ENCODE measurements around the gene PHKA2. TPM values are rescaled to one million over a fixed set of nuclear protein-coding genes. Genes with fewer than 3 reads are reported as not detected.
A peak's percentile ranks its signal among the peaks of the same experiment; 100 is the strongest.
"Not testable (repeated sequence)": the region's sequence is repeated elsewhere in the genome, so short reads cannot be mapped to it uniquely, and the experiment has no call there.

Gene PHKA2
- polyA plus RNA-seq, 4 donors, result 36.5 to 39.1 (median 36.7) TPM

DNA sequence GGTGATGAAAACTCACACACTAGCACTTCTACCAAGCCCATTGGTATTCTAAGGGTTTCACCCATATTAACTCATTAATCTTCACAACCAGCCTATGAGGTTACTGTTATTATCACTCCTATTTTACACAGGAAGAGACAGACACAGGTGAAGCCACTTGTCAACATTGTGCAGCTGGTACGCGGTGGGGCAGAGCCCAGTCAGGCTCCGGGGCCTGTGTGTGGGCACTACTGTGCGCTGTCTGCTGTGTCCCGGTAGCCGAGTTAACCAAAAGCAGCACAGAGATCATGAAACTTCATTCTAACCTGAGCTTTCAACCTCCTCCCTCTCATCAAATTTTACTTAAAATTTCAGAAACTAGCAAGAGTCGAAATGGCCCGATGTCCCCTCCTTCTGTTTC lies 111.3 kb downstream of the PHKA2 start:
- DNase-seq (ENCODE audit: low read depth in 4 of 4, low spot score in 3 of 4), result no peak

DNA sequence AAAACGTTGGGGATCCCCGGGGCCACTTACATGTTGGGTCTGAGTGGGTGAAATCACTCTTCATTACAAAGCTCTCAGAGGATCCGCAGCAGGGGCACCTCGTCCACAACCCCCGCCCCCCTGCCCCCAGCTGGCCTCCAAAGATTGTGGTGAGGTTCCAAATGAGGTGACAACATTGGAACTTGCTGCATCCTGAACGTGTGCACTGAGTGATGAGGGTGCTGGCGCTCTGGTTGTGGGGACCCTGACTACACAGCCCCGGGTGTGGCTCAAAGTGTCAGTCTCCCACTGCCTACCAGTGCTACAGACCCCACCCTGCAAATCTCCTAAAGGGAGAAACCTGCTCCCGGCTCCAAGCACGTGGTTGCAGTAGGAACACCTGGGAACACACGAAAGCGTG lies 111.9 kb downstream of the PHKA2 start:
- DNase-seq (ENCODE audit: low read depth in 4 of 4, low spot score in 3 of 4), result no peak

DNA sequence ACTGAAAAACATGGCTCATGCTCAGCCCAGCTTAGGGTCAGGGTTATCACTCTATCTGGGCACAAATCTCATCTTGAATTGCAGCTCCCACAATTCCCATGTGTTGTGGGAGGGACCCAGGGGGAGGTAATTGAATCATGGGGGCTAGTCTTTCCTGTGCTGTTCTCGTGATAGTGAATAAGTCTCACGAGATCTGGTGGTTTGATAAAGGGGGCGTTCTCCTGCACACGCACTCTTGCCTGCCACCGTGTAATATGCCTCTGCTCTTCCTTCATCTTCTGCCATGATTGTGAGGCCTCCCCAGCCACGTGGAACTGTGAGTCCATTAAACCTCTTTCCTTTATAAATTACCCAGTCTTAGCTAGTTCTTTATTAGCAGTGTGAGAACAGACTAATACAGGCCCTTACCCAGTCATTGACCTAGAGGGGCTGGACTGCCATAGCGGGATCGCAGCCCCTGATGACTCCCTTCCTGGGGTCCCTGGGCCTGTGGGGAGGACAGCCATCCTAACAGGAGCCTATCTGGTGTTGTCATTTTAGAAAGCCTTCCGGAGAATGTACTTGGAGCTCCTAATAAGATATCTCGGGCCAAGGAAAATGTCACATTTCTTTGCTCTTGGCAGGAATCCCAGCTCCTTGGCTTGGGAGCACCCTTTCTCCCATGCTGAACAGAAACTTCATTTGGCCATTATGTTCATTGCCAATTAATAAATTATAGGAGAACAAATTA lies 112.6 kb downstream of the PHKA2 start:
- DNase-seq (ENCODE audit: low read depth in 4 of 4, low spot score in 3 of 4), result no peak

DNA sequence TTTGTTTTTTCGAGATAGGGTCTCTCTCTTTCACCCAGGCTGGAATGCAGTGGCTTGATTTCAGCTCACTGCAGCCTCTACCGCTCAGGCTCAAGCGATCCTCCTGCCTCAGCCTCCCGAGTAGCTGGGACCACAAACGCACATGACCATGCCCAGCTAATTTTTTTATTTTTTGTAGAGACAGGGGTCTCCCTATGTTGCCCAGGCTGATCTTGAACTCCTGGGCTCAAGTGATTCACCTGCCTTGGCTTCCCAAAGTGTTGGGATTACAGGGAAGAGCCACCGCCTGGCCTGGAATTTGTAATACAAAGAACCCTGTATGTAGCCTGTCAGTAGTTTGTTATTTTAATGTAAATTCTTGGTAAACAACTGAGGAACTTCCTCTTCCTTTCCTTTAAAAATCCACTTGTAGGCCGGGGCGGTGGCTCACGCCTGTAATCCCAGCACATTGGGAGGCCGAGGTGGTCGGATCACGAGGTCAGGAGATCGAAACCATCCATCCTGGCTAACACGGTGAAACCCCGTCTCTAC lies 119.5 kb downstream of the PHKA2 start:
- no peak for DNase-seq (ENCODE audit: low read depth in 4 of 4, low spot score in 3 of 4)

DNA sequence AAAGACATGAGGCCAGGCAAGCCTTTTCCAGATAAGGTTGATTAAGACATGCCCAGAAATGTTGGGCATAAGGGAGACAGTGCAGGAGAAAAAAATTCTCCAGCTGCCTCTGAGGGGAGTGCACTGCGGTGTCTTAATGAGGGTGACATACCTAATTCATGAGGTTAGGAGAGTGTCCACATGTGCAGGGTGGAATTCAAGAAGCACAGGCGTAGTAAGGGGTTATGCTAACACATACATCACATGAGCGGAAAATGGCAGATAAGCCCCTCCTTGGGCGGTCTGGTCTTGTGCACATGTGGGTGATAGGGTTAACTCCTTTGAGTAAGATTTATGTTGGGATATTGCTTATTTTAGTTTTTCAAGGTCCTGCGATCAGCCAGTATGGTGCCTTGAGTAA lies 122.4 kb downstream of the PHKA2 start:
- DNase-seq (ENCODE audit: low read depth in 4 of 4, low spot score in 3 of 4), result peak in 1 of 4 donors; percentile 24

DNA sequence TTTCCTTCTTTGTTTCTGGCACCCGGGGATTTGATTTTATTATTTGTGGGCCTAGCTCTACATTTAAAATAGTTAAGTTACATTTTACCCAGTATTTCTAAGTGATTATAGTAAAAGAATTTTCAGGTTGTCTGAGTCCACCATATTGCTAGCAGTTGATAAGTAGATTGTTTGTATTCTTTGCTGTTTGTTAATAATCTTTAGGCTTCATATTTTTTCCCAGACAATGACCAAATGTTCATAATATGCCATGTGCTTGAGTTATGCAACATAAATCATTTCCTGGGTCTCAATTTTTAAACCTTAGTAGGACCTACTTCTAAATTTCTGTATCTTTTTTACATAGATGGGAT lies 127.3 kb downstream of the PHKA2 start:
- DNase-seq (ENCODE audit: low read depth in 4 of 4, low spot score in 3 of 4), result no peak

DNA sequence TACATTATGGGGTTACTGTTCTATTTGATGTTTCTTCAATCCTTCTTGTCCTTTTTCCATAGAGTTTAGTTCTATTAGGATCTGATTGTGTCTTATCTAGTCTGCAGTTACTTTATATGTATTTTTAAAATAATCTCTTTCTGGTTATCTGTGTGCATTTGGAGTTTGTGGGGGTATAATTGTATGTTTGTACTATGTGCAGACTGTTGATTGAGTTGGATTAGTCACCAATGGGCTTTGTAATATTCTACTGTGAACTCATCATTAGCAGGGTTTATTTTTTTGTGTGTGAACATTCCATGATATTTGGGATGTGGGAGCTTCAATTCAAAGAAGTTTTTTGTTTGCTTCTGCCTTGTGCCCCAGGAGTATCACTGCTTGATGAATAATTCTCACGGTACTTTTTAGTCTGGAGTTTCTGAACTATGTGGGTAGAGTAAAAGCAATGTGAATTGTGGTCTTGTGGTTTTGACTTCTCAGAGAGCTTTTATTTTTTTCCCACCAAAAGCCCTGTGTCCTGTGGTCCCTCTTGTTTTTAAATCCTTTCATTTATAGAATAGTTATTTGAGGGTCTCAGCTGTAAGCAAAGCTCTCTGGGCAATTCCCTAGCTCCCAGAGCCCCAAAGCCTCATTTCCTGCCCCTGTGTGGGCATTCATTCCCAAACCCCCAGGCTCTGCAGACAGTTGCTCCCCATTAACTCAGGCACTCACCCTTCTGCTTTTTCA lies 127.8 kb downstream of the PHKA2 start:
- DNase-seq (ENCODE audit: low read depth in 4 of 4, low spot score in 3 of 4), result no peak

DNA sequence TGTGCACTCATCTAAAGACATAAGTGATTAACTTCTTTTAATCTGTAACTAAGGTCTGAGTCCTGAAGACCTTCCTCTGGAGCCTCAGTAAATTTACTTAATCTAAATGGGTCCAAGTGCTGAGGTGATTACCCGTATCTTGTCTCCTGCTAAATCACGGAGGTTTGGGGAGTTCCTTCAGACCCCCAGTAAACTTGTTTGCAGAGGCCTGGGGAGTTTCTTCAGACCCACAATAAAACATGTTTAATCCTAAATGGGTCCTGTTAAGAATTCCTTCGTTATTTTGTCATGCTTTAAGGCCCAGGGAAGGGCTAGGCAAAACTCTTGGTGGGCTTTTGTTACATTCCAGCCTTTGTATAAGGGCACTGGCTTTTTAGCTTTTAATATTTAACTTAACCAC lies 136.0 kb downstream of the PHKA2 start:
- DNase-seq (ENCODE audit: low read depth in 4 of 4, low spot score in 3 of 4), result not testable (repeated sequence)

Other genes starting within 250 kb of the PHKA2 start
- gene ADGRG2, start 138.4 kb upstream of the PHKA2 start, polyA plus RNA-seq (ENCODE audit: insufficient read length in 4 of 4), result 10 to 100 TPM; 12.9 to 19.8 (median 14.4) TPM

Data from right renal pelvis (tissue), 4 donors.